ENCODE data around the gene WBP4. TPM values are rescaled to one million over a fixed set of nuclear protein-coding genes. Genes with fewer than 3 reads are reported as not detected.
"Not testable (repeated sequence)": the region's sequence is repeated elsewhere in the genome, so short reads cannot be mapped to it uniquely, and the experiment has no call there.

The WBP4 gene
- total and polyA plus RNA-seq, 9 donors, result 11.7 to 17.5 (median 16.7) TPM

DNA sequence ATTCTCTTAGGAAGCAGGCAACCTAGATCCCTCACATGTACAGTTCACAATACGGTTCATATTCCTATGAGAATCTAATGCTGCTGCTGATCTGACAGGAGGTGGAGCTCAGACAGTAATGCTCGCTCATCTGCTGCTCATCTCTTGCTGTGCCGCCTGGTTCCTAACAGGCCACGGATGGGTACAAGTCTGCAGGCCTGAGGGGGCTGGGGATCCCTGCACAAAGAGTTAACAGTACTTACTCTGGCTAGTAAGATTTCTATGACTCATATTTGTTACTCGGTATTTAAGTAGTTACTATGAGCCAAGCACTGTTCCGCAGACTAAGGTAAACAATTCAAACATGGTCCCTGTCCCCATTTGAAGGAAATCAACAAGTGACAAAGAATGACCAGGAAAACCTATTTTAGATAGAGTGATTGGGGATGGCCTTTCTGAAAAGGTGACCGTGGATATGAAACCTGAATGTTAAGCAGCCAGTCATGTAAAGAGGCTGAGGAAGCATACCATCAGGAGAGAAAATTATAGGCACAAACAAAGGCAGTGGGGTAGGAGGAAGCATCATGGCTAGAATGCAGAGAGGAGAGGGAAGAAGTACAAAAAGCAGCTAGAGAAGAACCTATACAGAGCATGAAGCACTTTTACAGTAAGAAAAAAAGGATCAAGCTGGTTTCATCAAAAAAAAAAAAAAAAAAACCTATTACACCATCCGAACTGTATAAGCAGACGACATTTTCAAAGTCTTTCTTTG, 20.6 kb upstream of the WBP4 start:
- no peak for DNase-seq
- 100% methylated on average over 1 of the region's 9 CpGs for WGBS (ENCODE audit: insufficient coverage)
- H3K36me3 ChIP-seq (ENCODE audit: control insufficient read depth, insufficient read depth, low read length), result no peaks in the 10 kb centered on the region
- no peak overlapping the region for H3K27ac ChIP-seq (ENCODE audit: low read length)
- no peaks in the 10 kb centered on the region for H3K4me1 ChIP-seq (ENCODE audit: control insufficient read depth, insufficient read depth, low read length)
- no peaks in the 10 kb centered on the region for H3K9me3 ChIP-seq (replicated peaks; ENCODE audit: control insufficient read depth, low read depth, low read length)
- no peak overlapping the region for H3K4me3 ChIP-seq (ENCODE audit: low read length)
- H3K27me3 ChIP-seq (ENCODE audit: control insufficient read depth, insufficient read depth, low read length), result no peaks in the 10 kb centered on the region

DNA sequence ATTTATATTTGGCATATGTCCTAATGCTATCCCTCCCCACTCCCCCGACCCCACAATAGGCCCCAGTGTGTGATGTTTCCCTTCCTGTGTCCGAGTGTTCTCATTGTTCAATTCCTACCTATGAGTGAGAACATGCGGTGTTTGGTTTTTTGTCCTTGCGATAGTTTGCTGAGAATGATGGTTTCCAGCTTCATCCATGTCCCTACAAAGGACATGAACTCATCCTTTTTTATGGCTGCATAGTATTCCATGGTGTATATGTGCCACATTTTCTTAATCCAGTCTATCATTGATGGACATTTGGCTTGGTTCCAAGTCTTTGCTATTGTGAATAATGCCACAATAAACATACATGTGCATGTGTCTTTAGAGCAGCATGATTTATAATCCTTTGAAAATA, 18.9 kb upstream of the WBP4 start:
- H3K36me3 ChIP-seq (ENCODE audit: control insufficient read depth, insufficient read depth, low read length); H3K27me3 ChIP-seq (ENCODE audit: control insufficient read depth, insufficient read depth, low read length); H3K27ac ChIP-seq (ENCODE audit: low read length); H3K4me1 ChIP-seq (ENCODE audit: control insufficient read depth, insufficient read depth, low read length); DNase-seq; H3K9me3 ChIP-seq (replicated peaks; ENCODE audit: control insufficient read depth, low read depth, low read length); H3K4me3 ChIP-seq (ENCODE audit: low read length): not testable (repeated sequence)
- WGBS (ENCODE audit: insufficient coverage), result no CpG with 5 or more reads among the region's 4 CpGs

- Histone ChIP-seq H3K4me1 (ENCODE audit: control insufficient read depth, insufficient read depth, low read length) (no peaks in the 10 kb centered on the region), H3K9me3 (replicated peaks; ENCODE audit: control insufficient read depth, low read depth, low read length) (peaks cover 19% of the 10 kb centered on the region), H3K36me3 (ENCODE audit: control insufficient read depth, insufficient read depth, low read length) (no peaks in the 10 kb centered on the region), H3K4me3 (ENCODE audit: low read length) (no peak overlapping the region), H3K27ac (ENCODE audit: low read length) (no peak overlapping the region), H3K27me3 (ENCODE audit: control insufficient read depth, insufficient read depth, low read length) (no peaks in the 10 kb centered on the region)
- WGBS (ENCODE audit: insufficient coverage), result 98% methylated on average over 4 of the region's 5 CpGs
- DNase-seq, result no peak
These were observed 12.7 kb upstream of the WBP4 start for GRCh38 chr13:41048640-41049039.

DNA sequence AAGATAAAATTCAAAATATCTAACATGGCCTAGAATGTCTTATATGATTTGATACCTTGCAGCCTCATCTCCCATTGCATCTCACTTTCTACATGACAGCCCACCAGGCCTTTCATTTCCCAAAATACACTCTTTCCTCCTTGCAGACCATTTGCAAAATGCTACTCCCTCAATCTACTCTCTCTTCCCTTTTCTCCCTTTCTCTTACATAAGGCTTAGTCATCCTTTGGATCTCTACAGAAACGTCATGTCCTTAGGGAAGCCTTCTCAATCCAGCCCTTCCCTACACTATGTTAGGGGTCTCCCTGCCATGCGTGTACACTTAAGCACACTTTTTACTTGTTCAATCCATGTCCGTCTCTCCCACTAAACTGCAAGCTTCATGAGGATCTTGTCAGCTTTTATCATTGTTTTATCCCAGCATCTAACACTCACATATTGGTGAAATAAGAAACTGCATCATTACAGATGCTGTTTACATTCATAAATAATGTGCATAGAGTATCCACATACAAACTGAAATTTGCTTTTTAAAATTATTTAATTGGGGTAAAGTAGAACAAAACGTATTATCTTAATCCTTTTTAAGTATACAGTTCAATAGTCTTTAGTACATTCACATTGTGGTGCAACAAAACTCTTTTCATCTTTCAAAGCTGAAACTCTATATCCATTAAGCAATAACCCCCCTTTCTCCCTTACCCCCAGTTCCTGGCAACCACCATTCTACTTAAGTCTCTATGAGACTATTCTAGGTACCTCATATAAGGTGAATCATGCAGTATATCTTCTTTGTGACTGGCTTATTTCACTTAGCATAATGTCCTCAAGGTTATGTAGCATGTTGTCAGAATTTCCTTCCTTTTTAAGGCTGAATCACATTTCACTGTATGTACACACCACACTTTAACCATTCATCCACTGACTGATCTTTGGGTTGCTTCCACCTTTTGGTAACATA, 11.5 kb upstream of the WBP4 start:
- 76% methylated on average over 2 of the region's 4 CpGs for WGBS (ENCODE audit: insufficient coverage)
- no peak overlapping the region for H3K4me3 ChIP-seq (ENCODE audit: low read length)
- H3K36me3 ChIP-seq (ENCODE audit: control insufficient read depth, insufficient read depth, low read length), result no peaks in the 10 kb centered on the region
- peaks cover 19% of the 10 kb centered on the region for H3K9me3 ChIP-seq (replicated peaks; ENCODE audit: control insufficient read depth, low read depth, low read length)
- H3K4me1 ChIP-seq (ENCODE audit: control insufficient read depth, insufficient read depth, low read length), result no peaks in the 10 kb centered on the region
- DNase-seq, result no peak
- no peak overlapping the region for H3K27ac ChIP-seq (ENCODE audit: low read length)
- H3K27me3 ChIP-seq (ENCODE audit: control insufficient read depth, insufficient read depth, low read length), result no peaks in the 10 kb centered on the region

DNA sequence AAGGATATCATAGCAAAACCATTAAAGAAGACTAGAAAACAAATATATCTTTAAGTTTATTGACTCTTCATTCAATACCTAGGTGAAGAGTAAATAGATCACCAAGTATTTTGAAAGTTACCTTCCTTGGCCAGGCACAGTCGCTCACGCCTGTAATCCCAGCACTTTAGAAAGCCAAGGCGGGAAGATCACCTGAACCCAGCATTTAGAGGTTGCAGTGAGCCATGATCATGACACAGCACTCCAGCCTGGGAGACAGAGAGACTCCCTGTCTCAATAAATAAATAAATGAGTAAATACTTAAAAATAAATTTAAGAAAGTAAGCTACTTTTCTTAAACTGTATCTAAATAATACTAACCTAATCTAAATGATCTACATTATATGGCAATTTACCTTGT, 8.9 kb upstream of the WBP4 start:
- Histone ChIP-seq H3K4me3 (ENCODE audit: low read length) (no peak overlapping the region), H3K4me1 (ENCODE audit: control insufficient read depth, insufficient read depth, low read length) (no peaks in the 10 kb centered on the region), H3K9me3 (replicated peaks; ENCODE audit: control insufficient read depth, low read depth, low read length) (peaks cover 19% of the 10 kb centered on the region), H3K36me3 (ENCODE audit: control insufficient read depth, insufficient read depth, low read length) (no peaks in the 10 kb centered on the region), H3K27me3 (ENCODE audit: control insufficient read depth, insufficient read depth, low read length) (no peaks in the 10 kb centered on the region), H3K27ac (ENCODE audit: low read length) (no peak overlapping the region)
- no peak for DNase-seq
- no CpG with 5 or more reads among the region's 3 CpGs for WGBS (ENCODE audit: insufficient coverage)

DNA sequence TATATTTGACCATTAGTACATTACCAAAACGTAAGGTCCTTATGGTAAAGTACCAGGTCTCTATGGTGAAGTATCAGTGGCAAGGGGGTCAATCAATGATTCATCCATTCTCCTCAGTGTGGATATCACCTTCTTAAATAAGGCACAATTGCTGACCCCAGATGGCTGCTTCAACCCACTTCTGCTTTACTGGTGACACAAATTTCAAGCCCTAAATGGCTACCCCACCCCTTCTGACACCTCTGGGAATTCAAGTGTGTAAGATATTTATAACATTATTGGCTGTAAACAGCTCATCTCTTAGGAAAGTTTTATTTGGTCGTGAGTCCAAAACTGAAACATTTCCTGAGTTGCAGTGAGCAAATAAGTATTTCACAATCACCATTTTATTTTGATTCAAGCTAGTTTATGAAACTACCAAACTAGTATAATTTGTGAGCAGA, 7.9 kb upstream of the WBP4 start:
- peak; percentile 60 for DNase-seq
- Histone ChIP-seq H3K4me3 (ENCODE audit: low read length) (no peak overlapping the region), H3K27ac (ENCODE audit: low read length) (peak overlapping the region; percentile 20), H3K4me1 (ENCODE audit: control insufficient read depth, insufficient read depth, low read length) (peaks cover 2% of the 10 kb centered on the region), H3K36me3 (ENCODE audit: control insufficient read depth, insufficient read depth, low read length) (no peaks in the 10 kb centered on the region), H3K27me3 (ENCODE audit: control insufficient read depth, insufficient read depth, low read length) (no peaks in the 10 kb centered on the region), H3K9me3 (replicated peaks; ENCODE audit: control insufficient read depth, low read depth, low read length) (peaks cover 12% of the 10 kb centered on the region)
- no CpG with 5 or more reads among the region's 2 CpGs for WGBS (ENCODE audit: insufficient coverage)

GRCh38 chr13:41054212-41054877, 7.0 kb upstream of the WBP4 start:
- H3K36me3 ChIP-seq (ENCODE audit: control insufficient read depth, insufficient read depth, low read length), result no peaks in the 10 kb centered on the region
- H3K27me3 ChIP-seq (ENCODE audit: control insufficient read depth, insufficient read depth, low read length), result no peaks in the 10 kb centered on the region
- H3K4me3 ChIP-seq (ENCODE audit: low read length), result no peak overlapping the region
- H3K4me1 ChIP-seq (ENCODE audit: control insufficient read depth, insufficient read depth, low read length), result peaks cover 7% of the 10 kb centered on the region
- peak; percentile 61 for DNase-seq
- peaks cover 3% of the 10 kb centered on the region for H3K9me3 ChIP-seq (replicated peaks; ENCODE audit: control insufficient read depth, low read depth, low read length)
- WGBS (ENCODE audit: insufficient coverage), result 46% methylated on average over 4 of the region's 9 CpGs
- no peak overlapping the region for H3K27ac ChIP-seq (ENCODE audit: low read length)

DNA sequence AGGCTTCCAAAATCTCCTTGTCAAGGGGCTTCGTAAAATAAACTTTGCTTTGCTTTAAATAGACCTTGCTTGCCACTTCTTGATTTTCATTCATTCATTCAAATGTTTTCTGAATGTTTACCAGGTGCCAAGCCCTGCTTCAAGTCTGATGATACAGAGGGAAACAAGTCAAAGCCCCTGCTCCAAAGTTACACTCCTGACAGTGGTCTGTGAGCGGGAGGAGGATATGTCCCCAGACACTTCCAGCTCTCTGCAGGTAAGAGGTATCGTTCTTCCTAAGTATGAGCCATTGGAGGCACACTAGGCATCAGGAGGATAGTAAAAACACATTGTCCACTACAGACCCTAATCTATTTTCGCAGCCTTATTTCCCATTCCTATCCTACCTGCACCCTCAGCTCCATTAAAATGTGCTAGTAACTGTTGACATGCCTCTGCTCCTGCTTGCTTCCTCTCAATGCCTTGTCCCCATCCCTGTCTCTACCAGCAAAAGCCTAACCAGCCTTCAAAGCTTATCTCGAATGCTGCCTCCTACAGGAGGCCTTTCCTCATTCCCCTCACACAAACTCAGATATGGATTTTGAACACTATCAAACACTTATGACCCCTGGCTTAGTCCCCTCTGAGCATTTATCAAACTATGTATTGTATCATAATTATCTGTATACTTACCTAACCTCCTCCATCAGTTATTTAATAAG, 6.2 kb upstream of the WBP4 start:
- no peak overlapping the region for H3K27ac ChIP-seq (ENCODE audit: low read length)
- H3K27me3 ChIP-seq (ENCODE audit: control insufficient read depth, insufficient read depth, low read length), result no peaks in the 10 kb centered on the region
- H3K36me3 ChIP-seq (ENCODE audit: control insufficient read depth, insufficient read depth, low read length), result no peaks in the 10 kb centered on the region
- peaks cover 7% of the 10 kb centered on the region for H3K4me1 ChIP-seq (ENCODE audit: control insufficient read depth, insufficient read depth, low read length)
- DNase-seq, result no peak
- no peak overlapping the region for H3K4me3 ChIP-seq (ENCODE audit: low read length)
- H3K9me3 ChIP-seq (replicated peaks; ENCODE audit: control insufficient read depth, low read depth, low read length), result no peaks in the 10 kb centered on the region
- WGBS (ENCODE audit: insufficient coverage), result 81% methylated on average over 3 of the region's 5 CpGs

DNA sequence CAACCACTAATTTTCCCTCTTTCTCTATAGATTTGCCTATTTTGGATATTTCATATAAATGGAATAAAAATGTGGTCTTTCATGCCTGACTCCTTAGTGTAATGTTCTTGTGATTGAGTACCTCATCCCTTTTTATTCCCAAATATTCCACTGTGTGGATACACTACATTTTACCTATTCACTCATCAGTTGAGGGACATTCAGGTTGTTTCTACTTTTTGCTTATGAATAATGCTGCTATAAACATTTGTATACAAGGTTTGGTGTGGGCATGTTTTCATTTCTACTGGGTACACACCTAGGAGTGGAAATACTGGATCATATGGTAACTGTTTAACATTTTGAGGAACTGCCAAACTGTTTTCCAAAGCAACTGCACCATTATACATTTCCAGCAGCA, 5.1 kb upstream of the WBP4 start:
- peaks cover 7% of the 10 kb centered on the region for H3K4me1 ChIP-seq (ENCODE audit: control insufficient read depth, insufficient read depth, low read length)
- H3K4me3 ChIP-seq (ENCODE audit: low read length), result no peak overlapping the region
- H3K27ac ChIP-seq (ENCODE audit: low read length), result no peak overlapping the region
- H3K27me3 ChIP-seq (ENCODE audit: control insufficient read depth, insufficient read depth, low read length), result no peaks in the 10 kb centered on the region
- H3K36me3 ChIP-seq (ENCODE audit: control insufficient read depth, insufficient read depth, low read length), result no peaks in the 10 kb centered on the region
- no peak for DNase-seq
- H3K9me3 ChIP-seq (replicated peaks; ENCODE audit: control insufficient read depth, low read depth, low read length), result no peaks in the 10 kb centered on the region
